CD8-positive, alpha-beta memory T cell (primary cell): Measurements from ENCODE around the gene SOCS4. TPM values are rescaled to one million over a fixed set of nuclear protein-coding genes. Genes with fewer than 3 reads are reported as not detected.
"Not testable (repeated sequence)": the region's sequence is repeated elsewhere in the genome, so short reads cannot be mapped to it uniquely, and the experiment has no call there.

ENCODE experiments used
- CTCF ChIA-PET: fragments of 350-600 bp; sonication (Branson Sonifier 250); formaldehyde crosslinking; loops from one replicate; lab custom pipeline; 2021; ENCODE audit warnings: antibody characterized with exemption; lab: Charles Lee
- POLR2A ChIA-PET: fragments of 350-600 bp; sonication (Branson Sonifier 250); formaldehyde crosslinking; loops from one replicate; lab custom pipeline; 2021; ENCODE audit warnings: antibody characterized with exemption; lab: Charles Lee
- DNase-seq, 5 donors: peaks; one replicate each; pipeline versions ENCODE4 v3.0.0 to v3.0.0-alpha.2; 2020 to 2022; ENCODE audit warnings: mixed read lengths in 1 of 5
- H3K27ac ChIP-seq: one replicate; pipeline ENCODE4 v1.7.0; 2013; ENCODE audit warnings: low read depth, mild to moderate bottlenecking, low read length, moderate library complexity
- H3K27me3 ChIP-seq: 2 replicates; pipeline ENCODE4 v1.7.0; 2013; ENCODE audit warnings: low read length, mild to moderate bottlenecking; ENCODE audit not compliant: insufficient read depth, poor library complexity, severe bottlenecking
- H3K36me3 ChIP-seq: 2 replicates; pipeline ENCODE4 v1.7.0; 2013; ENCODE audit warnings: mild to moderate bottlenecking, low read length, moderate library complexity; ENCODE audit not compliant: insufficient read depth
- H3K4me1 ChIP-seq: 2 replicates; pipeline ENCODE4 v1.7.0; 2013; ENCODE audit warnings: mild to moderate bottlenecking, low read length, moderate library complexity; ENCODE audit not compliant: insufficient read depth
- H3K4me3 ChIP-seq: 2 replicates; pipeline ENCODE4 v1.7.0; 2013; ENCODE audit warnings: mild to moderate bottlenecking, low read length
- H3K9me3 ChIP-seq: 2 replicates; pipeline ENCODE4 v1.7.0; 2013; ENCODE audit warnings: mild to moderate bottlenecking, low read length
- H3K27ac Mint-ChIP-seq, 8 donors: one replicate each; pipeline ENCODE4 v1.8.0; 2020 to 2021; ENCODE audit warnings: mixed read lengths in 8 of 8, mild to moderate bottlenecking in 6 of 8, inconsistent platforms in 3 of 8, moderate library complexity in 3 of 8
- H3K27me3 Mint-ChIP-seq, 2 donors: one replicate each; pipeline ENCODE4 v1.8.0; 2020 to 2021; ENCODE audit warnings: mixed read lengths in 2 of 2, mild to moderate bottlenecking in 1 of 2, moderate library complexity in 1 of 2
- H3K36me3 Mint-ChIP-seq, 3 donors: one replicate each; pipeline ENCODE4 v1.8.0; 2020 to 2021; ENCODE audit warnings: mixed read lengths in 3 of 3, inconsistent platforms in 1 of 3, mild to moderate bottlenecking in 1 of 3
- H3K4me1 Mint-ChIP-seq, 3 donors: one replicate each; pipeline ENCODE4 v1.8.0; 2020 to 2021; ENCODE audit warnings: mixed read lengths in 3 of 3, inconsistent platforms in 1 of 3, mild to moderate bottlenecking in 1 of 3
- H3K4me3 Mint-ChIP-seq, 7 donors: one replicate each; pipeline ENCODE4 v1.8.0; 2020 to 2021; ENCODE audit warnings: mixed read lengths in 7 of 7, mild to moderate bottlenecking in 6 of 7, moderate library complexity in 4 of 7, inconsistent platforms in 2 of 7
- H3K9me3 Mint-ChIP-seq, 5 donors: one replicate each; pipeline ENCODE4 v1.8.0; 2020 to 2022; ENCODE audit warnings: mixed read lengths in 5 of 5, mild to moderate bottlenecking in 3 of 5, moderate library complexity in 2 of 5, inconsistent platforms in 1 of 5
- polyA plus RNA-seq: library from polyadenylated mRNA; unstranded; fragments of 300-500 nt; fragmentation: Illumina TruSeq; gene quantifications from one replicate; pipeline ENCODE4 v1.2.3, GENCODE V29; 2021
- total RNA-seq, 2 experiments: library from RNA; stranded (reverse); gene quantifications; one replicate each; pipeline ENCODE4 v1.2.3, GENCODE V29; 2021

Gene SOCS4
- total and polyA plus RNA-seq, 3 experiments from 2014 or later, result 2.3 to 44.8 (median 38.0) TPM

GRCh38 chr14:55074662-55075061 is 47.6 kb downstream of the SOCS4 start:
- Mint-ChIP-seq H3K9me3 (no peaks in the 10 kb centered on the region), H3K4me3 (peak overlapping the region; percentile 18 to 81 (median 64)), H3K4me1 (peaks cover 25 to 53% (median 40%) of the 10 kb centered on the region in 3 donors), H3K36me3 (no peaks in the 10 kb centered on the region), H3K27me3 (peaks cover 0 to 5% of the 10 kb centered on the region in 2 donors), H3K27ac (peak overlapping the region in 7 of 8 donors; percentile 12 to 76 (median 42))
- Histone ChIP-seq H3K27me3 (no peaks in the 10 kb centered on the region), H3K36me3 (no peaks in the 10 kb centered on the region), H3K27ac (no peak overlapping the region), H3K4me3 (no peak overlapping the region), H3K4me1 (peaks cover 13% of the 10 kb centered on the region), H3K9me3 (no peaks in the 10 kb centered on the region)
- no peak for DNase-seq
- ChIA-PET CTCF (interaction anchor here (0.7 kb wide), 1 partner anchor 71 kb away, joined by 3 read pairs; no protein-coding TSS in a partner anchor), POLR2A (no interaction called here)

DNA sequence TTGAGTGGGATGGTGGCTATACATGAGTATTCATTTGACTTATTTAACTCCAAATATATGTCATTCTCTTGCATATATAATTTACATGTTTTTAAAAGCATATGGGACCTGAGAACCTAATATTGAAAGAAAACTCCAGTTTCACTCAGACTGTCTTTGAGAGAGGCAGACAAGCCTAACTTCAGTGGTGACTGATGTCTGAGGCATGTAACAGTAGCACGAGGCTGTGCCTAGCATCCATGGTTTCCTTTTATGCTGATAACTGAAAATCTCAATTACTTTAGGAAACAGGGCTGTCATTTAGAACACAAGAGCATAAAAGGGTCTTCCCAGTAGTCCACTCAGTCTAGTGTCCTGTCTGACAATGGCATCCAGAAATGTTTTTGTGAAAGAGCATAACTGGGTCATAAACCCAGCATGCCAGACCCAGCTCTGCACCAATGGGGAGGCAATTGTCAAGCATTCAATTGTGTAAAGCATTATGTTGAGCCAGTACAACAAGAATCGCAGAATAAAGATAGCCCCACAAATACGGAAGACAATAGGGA is 48.7 kb downstream of the SOCS4 start:
- Histone ChIP-seq H3K27me3 (no peaks in the 10 kb centered on the region), H3K36me3 (no peaks in the 10 kb centered on the region), H3K9me3 (no peaks in the 10 kb centered on the region), H3K27ac (no peak overlapping the region), H3K4me3 (no peak overlapping the region), H3K4me1 (peaks cover 13% of the 10 kb centered on the region)
- H3K9me3 Mint-ChIP-seq, result no peaks in the 10 kb centered on the region
- peaks cover 0 to 5% of the 10 kb centered on the region in 2 donors for H3K27me3 Mint-ChIP-seq
- no peak for DNase-seq
- peaks cover 25 to 53% (median 40%) of the 10 kb centered on the region in 3 donors for H3K4me1 Mint-ChIP-seq
- CTCF ChIA-PET, result interaction anchor here (0.6 to 2.4 kb wide), 2 partner anchors 16 to 24 kb away, joined by 3 to 12 read pairs; partner anchors contain the start of gene MAPK1IP1L
- no peaks in the 10 kb centered on the region for H3K36me3 Mint-ChIP-seq
- POLR2A ChIA-PET, result no interaction called here
- peak overlapping the region in 1 of 7 donors; percentile 81 for H3K4me3 Mint-ChIP-seq
- H3K27ac Mint-ChIP-seq, result peak overlapping the region in 1 of 8 donors; percentile 46

- POLR2A ChIA-PET, result no interaction called here
- DNase-seq, result no peak
- Histone ChIP-seq H3K9me3 (no peaks in the 10 kb centered on the region), H3K27me3 (no peaks in the 10 kb centered on the region), H3K36me3 (no peaks in the 10 kb centered on the region), H3K4me3 (no peak overlapping the region), H3K4me1 (peaks cover 4% of the 10 kb centered on the region), H3K27ac (no peak overlapping the region)
- Mint-ChIP-seq H3K27ac (peak overlapping the region in 2 of 8 donors; percentile 43 to 66), H3K36me3 (peaks cover 0 to 3% (median 0%) of the 10 kb centered on the region in 3 donors), H3K4me1 (peaks cover 15 to 38% (median 24%) of the 10 kb centered on the region in 3 donors), H3K4me3 (no peak overlapping the region), H3K27me3 (peaks cover 0 to 5% of the 10 kb centered on the region in 2 donors), H3K9me3 (no peaks in the 10 kb centered on the region)
- CTCF ChIA-PET, result interaction anchor here (1.0 to 2.4 kb wide), 4 partner anchors 10 to 26 kb away, joined by 3 to 12 read pairs (median 6); partner anchors contain the start of gene MAPK1IP1L
Measured at GRCh38 chr14:55077170-55078151, 50.4 kb downstream of the SOCS4 start.

GRCh38 chr14:55079961-55080360 is 52.9 kb downstream of the SOCS4 start:
- POLR2A ChIA-PET, result not testable (repeated sequence)

GRCh38 chr14:55084401-55085059 is 57.5 kb downstream of the SOCS4 start:
- Mint-ChIP-seq H3K36me3 (peaks cover 0 to 3% (median 0%) of the 10 kb centered on the region in 3 donors), H3K9me3 (no peaks in the 10 kb centered on the region), H3K27ac (no peak overlapping the region), H3K4me3 (no peak overlapping the region), H3K27me3 (peaks cover 0 to 1% of the 10 kb centered on the region in 2 donors), H3K4me1 (peaks cover 2 to 3% (median 3%) of the 10 kb centered on the region in 3 donors)
- Histone ChIP-seq H3K4me1 (no peaks in the 10 kb centered on the region), H3K36me3 (no peaks in the 10 kb centered on the region), H3K27ac (no peak overlapping the region), H3K4me3 (no peak overlapping the region), H3K9me3 (no peaks in the 10 kb centered on the region), H3K27me3 (no peaks in the 10 kb centered on the region)
- ChIA-PET POLR2A (no interaction called here), CTCF (interaction anchor here (0.8 to 3.1 kb wide), 3 partner anchors 33 to 76 kb away, joined by 3 to 11 read pairs (median 4); partner anchors contain the start of gene MAPK1IP1L)
- no peak for DNase-seq

More at GRCh38 chr14:55079961-55080360, 52.9 kb downstream of the SOCS4 start:
- not testable (repeated sequence) for H3K4me3 Mint-ChIP-seq, H3K36me3 ChIP-seq, H3K27ac ChIP-seq, H3K27ac Mint-ChIP-seq, H3K27me3 Mint-ChIP-seq, H3K4me3 ChIP-seq, H3K9me3 ChIP-seq, H3K27me3 ChIP-seq, H3K9me3 Mint-ChIP-seq, H3K36me3 Mint-ChIP-seq, H3K4me1 ChIP-seq, DNase-seq
- peaks cover 2 to 16% (median 10%) of the 10 kb centered on the region in 3 donors for H3K4me1 Mint-ChIP-seq
- CTCF ChIA-PET, result interaction anchor here (1.2 to 2.0 kb wide), 3 partner anchors 10 to 81 kb away, joined by 3 to 8 read pairs (median 7); partner anchors contain the start of gene MAPK1IP1L

DNA sequence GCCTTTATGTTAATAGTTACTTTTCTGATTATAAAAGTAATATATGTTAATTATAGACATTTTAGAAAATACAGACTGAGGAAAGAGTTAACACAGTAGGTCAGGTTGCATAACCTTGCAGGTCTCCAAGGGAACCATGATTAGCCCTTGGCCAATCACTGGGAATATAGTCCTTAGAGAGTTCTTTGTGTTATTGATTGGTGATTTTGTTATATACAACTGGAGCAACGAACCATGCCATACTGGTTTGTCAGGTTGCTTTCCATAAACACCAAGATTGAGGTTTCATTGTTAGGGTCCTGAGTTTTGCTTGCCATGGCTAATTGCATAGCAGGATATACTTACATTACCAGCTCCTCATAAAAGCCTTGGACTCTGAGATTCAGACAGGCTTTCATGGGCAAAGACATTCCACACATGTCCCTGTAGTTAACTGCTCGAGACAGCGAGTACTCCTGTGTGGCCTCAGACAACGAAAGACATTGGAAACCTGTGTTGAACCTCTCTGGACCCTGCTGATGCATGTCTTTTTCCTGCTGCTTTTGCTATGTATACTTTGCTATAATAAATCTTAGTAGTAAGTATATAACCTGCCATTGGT is 58.1 kb downstream of the SOCS4 start:
- ChIA-PET POLR2A (no interaction called here), CTCF (interaction anchor here (1.4 to 3.1 kb wide), 2 partner anchors 34 to 76 kb away, joined by 4 to 11 read pairs; partner anchors contain the start of gene MAPK1IP1L)
- Histone ChIP-seq H3K36me3 (no peaks in the 10 kb centered on the region), H3K9me3 (no peaks in the 10 kb centered on the region), H3K4me3 (no peak overlapping the region), H3K27ac (no peak overlapping the region), H3K4me1 (no peaks in the 10 kb centered on the region), H3K27me3 (no peaks in the 10 kb centered on the region)
- no peak overlapping the region for H3K4me3 Mint-ChIP-seq
- H3K4me1 Mint-ChIP-seq, result peaks cover 3 to 6% (median 4%) of the 10 kb centered on the region in 3 donors
- H3K27ac Mint-ChIP-seq, result no peak overlapping the region
- H3K27me3 Mint-ChIP-seq, result peaks cover 0 to 1% of the 10 kb centered on the region in 2 donors
- DNase-seq, result no peak
- H3K36me3 Mint-ChIP-seq, result peaks cover 0 to 3% (median 0%) of the 10 kb centered on the region in 3 donors
- H3K9me3 Mint-ChIP-seq, result no peaks in the 10 kb centered on the region

GRCh38 chr14:55086938-55087337 is 59.9 kb downstream of the SOCS4 start:
- ChIA-PET CTCF (interaction anchor here (1.8 to 10.5 kb wide), 2 partner anchors 9 to 72 kb away, joined by 7 to 143 read pairs; no protein-coding TSS in a partner anchor), POLR2A (no interaction called here)
- Mint-ChIP-seq H3K9me3 (no peaks in the 10 kb centered on the region), H3K27me3 (peaks cover 0 to 1% of the 10 kb centered on the region in 2 donors), H3K4me1 (peaks cover 3 to 9% (median 6%) of the 10 kb centered on the region in 3 donors), H3K36me3 (no peaks in the 10 kb centered on the region), H3K27ac (no peak overlapping the region), H3K4me3 (no peak overlapping the region)
- H3K36me3 ChIP-seq, result no peaks in the 10 kb centered on the region
- DNase-seq, result no peak
- no peak overlapping the region for H3K27ac ChIP-seq
- H3K9me3 ChIP-seq, result no peaks in the 10 kb centered on the region
- H3K27me3 ChIP-seq, result no peaks in the 10 kb centered on the region
- no peaks in the 10 kb centered on the region for H3K4me1 ChIP-seq
- H3K4me3 ChIP-seq, result no peak overlapping the region
